ENCODE data around the gene DNAI4. TPM values are rescaled to one million over a fixed set of nuclear protein-coding genes. Genes with fewer than 3 reads are reported as not detected.

Gene DNAI4
- polyA plus RNA-seq, 1 of the 3 experiments (the other 2 are of a cell fraction): 1.3 TPM

- Histone ChIP-seq H3F3A (replicated peaks; ENCODE audit: insufficient read depth) (no peaks in the 10 kb centered on the region), H3K4me1 (ENCODE audit: control insufficient read depth in 1 of 2, insufficient read depth in 2 of 2, low read depth in 1 of 2, low read length in 1 of 2) (no peaks in the 10 kb centered on the region; a peak in 1 of 4 replicates), H3K9ac (no peak overlapping the region), H3K9me3 (0 out of 2 replicates have a peak, but pooled peaks cover 6% of the 10 kb centered on the region), H3K4me2 (no peak overlapping the region), H3K79me2 (ENCODE audit: insufficient read depth) (no peaks in the 10 kb centered on the region), H3K27me3 (ENCODE audit: insufficient read depth) (no peaks in the 10 kb centered on the region), H3K9me2 (no peaks in the 10 kb centered on the region), H3K36me3 (replicated peaks in 1 of 2; ENCODE audit: control insufficient read depth in 1 of 2, insufficient read depth in 2 of 2, low read length in 1 of 2) (no peaks in the 10 kb centered on the region), H3K27ac (ENCODE audit: low read depth in 2 of 2, low read length in 1 of 2) (no peak overlapping the region), H3K4me3 (ENCODE audit: low read depth in 2 of 2, low read length in 1 of 2) (no peak overlapping the region), H2AFZ (ENCODE audit: low read depth) (no peak overlapping the region), H4K20me1 (ENCODE audit: insufficient read depth) (no peaks in the 10 kb centered on the region)
- POLR2A ChIA-PET: no interaction called here
- CTCF ChIA-PET: interaction anchor here (1.8 to 5.7 kb wide), 3 partner anchors 42 to 381 kb away, joined by 5 to 52 read pairs (median 33); no protein-coding TSS in a partner anchor
- TF ChIP-seq FOXM1 (IDR thresholded peaks at IDR 0.05; ENCODE audit: low read depth) (no peak), RCOR1 (IDR thresholded peaks at IDR 0.05; ENCODE audit: low read length) (no peak), FOXJ3 (CRISPR knock-in tag; IDR thresholded peaks at IDR 0.05) (no peak), ELF1 (IDR thresholded peaks at IDR 0.05) (no peak), MXI1 (IDR thresholded peaks at IDR 0.05; ENCODE audit: low read depth, low read length) (no peak), USF2 (IDR thresholded peaks at IDR 0.05; ENCODE audit: borderline replicate concordance, low read depth, low read length) (no peak), PBX3 (IDR thresholded peaks at IDR 0.05) (no peak), RFX5 (IDR thresholded peaks at IDR 0.05; ENCODE audit: low read length) (no peak), RAD21 (IDR thresholded peaks at IDR 0.05; ENCODE audit: low read length) (no peak), FOSL2 (IDR thresholded peaks at IDR 0.05; ENCODE audit: borderline replicate concordance, low read depth) (no peak), JUND (IDR thresholded peaks at IDR 0.05) (no peak), SMC3 (IDR thresholded peaks at IDR 0.05; ENCODE audit: low read depth, low read length) (no peak), ZBTB33 (IDR thresholded peaks at IDR 0.05; ENCODE audit: borderline replicate concordance, low read depth) (no peak)
- TF ChIP-seq, protein P1, sequence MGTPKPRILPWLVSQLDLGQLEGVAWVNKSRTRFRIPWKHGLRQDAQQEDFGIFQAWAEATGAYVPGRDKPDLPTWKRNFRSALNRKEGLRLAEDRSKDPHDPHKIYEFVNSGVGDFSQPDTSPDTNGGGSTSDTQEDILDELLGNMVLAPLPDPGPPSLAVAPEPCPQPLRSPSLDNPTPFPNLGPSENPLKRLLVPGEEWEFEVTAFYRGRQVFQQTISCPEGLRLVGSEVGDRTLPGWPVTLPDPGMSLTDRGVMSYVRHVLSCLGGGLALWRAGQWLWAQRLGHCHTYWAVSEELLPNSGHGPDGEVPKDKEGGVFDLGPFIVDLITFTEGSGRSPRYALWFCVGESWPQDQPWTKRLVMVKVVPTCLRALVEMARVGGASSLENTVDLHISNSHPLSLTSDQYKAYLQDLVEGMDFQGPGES (IDR thresholded peaks at IDR 0.05; ENCODE audit: low read depth, low read length): no peak
- TF ChIP-seq, protein P2, sequence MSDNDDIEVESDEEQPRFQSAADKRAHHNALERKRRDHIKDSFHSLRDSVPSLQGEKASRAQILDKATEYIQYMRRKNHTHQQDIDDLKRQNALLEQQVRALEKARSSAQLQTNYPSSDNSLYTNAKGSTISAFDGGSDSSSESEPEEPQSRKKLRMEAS (IDR thresholded peaks at IDR 0.05; ENCODE audit: low read depth): no peak
- DNase-seq: no peak
These were observed 157.0 kb downstream of the DNAI4 start for GRCh38 chr1:66767626-66768025.
